NCI-H446 (cell line): ENCODE results near the gene GPLD1.
"Not testable (repeated sequence)": the region's sequence is repeated elsewhere in the genome, so short reads cannot be mapped to it uniquely, and the experiment has no call there.

Source experiments
- DNase-seq, 2 experiments: peaks; one replicate each; lab custom pipeline; 2025; lab: John Stamatoyannopoulos, UW

The GPLD1 gene

DNA sequence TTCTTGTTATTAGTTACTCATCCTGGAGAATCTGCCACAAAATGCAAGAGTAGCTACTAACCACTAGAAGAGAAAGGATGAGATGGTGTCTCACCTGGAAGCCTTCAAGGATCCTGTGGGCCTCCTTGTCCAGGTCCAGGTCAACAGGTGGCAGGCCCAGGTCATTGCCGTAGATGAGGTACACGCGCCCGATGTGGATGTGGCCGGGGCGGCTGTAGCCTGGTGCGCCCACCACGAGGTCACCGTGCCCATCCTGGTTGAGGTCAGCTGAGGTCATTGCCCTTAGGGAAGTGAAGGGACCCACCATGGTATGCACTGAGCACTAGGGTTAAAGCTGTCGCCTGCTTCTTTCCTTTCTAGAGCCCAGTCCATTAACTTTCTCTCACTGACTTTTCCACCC lies 35.5 kb downstream of the GPLD1 start:
- no peak for DNase-seq

GRCh38 chr6:24451581-24452388 lies 37.6 kb downstream of the GPLD1 start:
- DNase-seq, result no peak

DNA sequence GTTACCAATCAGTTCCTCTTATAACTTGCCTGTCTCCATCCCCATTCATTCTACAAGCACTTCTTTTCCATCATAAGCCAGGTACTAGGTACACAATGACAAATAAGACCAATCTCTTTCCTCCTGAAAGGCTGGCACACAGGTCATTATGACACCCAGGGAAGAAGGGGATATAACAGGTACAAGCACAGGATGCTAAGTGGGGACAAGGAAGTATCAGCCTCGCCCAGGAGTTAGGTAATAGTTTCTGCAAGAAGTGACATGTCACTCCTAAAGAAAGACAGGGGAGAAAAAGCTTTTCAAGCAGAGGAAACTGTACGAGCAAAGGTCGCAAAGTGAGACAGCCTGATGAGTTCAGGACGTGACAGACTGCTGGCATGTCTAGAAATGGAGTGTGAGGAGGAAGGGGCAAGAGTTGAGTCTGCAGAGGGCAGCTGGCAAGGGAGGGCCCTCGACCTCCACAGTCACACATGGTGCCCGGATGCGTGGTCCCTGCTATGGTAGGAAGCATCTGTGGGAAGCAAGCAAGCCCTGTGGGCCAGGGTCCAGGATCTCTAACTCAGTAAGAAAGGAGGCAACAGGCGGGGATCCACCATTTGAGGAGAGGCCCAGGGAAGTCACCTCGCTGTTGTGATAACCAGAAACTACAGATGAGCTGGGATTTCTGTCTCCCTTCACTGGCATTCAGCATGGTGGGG lies 40.4 kb downstream of the GPLD1 start:
- DNase-seq, result no peak

DNA sequence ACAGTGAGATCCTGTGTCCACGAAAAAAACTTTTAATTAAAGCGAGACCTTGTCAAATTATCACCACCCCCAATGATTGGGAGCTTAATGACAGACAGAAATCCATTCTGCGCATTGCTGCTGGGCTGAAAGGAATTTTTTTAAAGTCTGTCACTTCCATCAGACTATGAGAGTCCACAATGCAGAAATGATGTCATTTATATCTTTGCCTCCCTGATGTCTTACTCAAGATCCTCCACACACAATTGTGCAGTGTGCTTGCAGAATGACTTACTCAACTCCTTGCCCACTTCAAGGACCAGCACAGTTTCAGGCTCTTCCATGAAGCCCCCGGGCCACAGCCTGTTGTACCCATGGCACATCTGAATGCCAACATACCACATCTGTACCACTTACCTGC lies 41.0 kb downstream of the GPLD1 start:
- DNase-seq, result no peak

GRCh38 chr6:24446670-24447069 lies 42.7 kb downstream of the GPLD1 start:
- no peak for DNase-seq

DNA sequence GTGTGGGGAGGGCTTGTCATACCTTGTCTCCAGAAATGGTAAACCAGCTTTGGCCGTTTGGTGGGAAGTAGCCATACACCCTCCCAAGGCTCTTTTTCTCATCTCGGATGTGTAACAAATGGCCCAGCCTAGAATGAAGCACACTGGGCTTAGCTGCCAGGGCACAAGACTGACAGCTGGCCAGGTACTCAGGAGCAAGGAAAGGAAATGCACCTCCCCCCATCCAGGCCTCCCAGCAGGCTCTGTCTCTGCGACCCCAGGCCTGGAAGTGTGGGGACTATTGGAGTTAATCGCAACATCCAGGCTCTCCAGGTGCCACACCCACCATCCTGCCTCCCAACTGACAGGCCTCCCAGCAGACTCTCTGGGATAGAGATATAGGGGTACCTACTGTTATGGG lies 43.7 kb downstream of the GPLD1 start:
- no peak for DNase-seq

DNA sequence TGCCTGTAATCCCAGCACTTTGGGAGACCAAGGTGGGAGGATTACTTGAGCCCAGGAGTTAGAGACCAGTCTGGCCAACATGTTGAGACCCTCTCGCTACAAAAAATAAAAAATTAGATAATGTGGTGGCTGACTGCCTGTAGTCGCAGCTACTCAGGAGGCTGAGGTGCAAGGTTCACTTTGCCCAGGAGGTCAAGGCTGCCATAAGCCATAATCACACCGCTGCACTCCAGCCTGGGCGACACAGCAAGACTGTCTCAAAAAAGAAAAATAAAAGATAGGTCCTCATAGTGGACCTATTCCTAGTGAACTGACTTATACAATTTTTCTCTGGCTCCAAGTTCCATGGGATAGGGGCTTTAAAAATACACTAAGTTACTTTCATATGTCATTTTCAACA lies 44.8 kb downstream of the GPLD1 start:
- DNase-seq, result no peak

GRCh38 chr6:24441599-24441904 lies 47.8 kb downstream of the GPLD1 start:
- no peak for DNase-seq

DNA sequence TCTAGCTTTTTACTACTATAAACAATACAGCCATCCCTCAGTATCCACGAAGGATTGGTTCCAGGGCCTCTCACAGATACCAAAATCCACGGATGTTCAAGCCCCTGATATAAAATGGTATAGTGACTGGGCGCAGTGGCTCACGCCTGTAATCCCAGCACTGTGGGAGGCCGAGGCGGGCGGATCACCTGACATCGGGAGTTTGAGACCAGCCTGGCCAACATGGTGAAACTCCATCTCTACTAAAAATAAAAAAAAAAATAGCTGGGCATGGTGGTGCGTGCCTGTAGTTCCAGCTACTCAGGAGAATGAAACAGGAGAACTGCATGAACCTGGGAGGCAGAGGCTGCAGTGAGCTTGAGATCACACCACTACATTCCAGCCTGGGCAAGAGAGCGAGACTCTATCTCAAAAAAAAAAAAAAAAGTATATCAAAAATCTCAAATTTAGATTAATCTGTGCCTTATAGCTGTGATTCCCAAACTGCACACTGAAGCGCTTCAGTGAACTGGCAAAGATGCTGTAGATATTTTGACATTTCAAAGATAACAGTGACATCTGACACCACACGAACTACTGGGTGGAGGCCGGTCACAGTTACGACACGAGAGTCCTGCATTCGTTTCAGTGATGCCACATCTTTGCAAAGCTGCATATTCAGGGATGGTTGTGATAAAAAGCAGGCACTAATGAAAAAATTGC lies 48.3 kb downstream of the GPLD1 start:
- DNase-seq, result no peak

DNA sequence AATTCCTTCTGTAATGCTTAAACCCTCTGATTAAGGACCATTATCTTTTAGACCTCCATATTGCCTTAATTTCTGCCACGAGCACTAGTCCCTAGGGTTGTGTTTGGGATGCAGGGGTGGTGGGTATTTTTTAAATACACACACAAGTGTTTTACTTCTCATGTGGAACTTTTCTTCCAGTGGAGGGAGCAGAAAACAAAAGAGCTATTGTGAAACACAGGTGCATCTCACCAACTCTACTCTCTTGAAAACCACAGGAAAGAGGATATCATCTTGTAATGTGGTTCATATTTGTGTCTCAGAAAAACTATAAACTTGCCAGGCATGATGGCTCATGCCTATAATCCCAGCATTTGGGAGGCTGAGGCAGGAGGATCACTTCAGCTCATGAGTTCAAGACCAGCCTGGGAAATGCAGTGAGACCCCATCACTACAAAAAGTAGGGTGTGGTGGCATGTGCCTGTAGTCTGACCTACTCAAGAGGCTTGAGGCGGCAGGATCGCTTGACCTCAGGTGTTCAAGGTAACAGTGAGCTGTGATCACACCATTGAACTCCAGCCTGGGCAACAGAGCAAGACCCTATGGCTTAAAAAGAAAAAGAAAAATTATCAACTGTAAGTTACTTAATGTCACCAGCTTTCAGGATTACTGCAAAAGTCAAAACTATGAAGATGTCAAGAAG lies 49.4 kb downstream of the GPLD1 start:
- DNase-seq, result no peak

- no peak for DNase-seq
These were observed 52.4 kb downstream of the GPLD1 start for GRCh38 chr6:24436979-24437378.

DNA sequence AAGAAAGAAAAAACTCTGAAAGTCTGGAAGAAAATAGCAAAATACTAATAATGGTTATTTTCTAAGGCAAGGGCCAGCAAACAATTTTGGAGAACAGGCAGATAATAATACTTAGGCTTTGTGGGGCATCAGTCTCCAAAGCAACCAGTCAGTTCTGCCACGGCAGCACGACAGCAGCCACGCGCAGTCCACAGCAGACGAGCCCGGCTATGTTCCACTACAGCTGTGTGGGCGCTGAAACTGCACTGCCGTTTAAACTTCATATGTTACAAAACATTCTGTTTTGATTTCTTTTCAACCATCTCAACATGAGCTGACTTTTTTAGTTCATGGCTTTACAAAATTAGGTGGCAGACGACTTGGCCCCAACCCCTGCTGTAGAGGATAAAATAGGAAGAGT lies 56.8 kb downstream of the GPLD1 start:
- DNase-seq, result no peak

DNA sequence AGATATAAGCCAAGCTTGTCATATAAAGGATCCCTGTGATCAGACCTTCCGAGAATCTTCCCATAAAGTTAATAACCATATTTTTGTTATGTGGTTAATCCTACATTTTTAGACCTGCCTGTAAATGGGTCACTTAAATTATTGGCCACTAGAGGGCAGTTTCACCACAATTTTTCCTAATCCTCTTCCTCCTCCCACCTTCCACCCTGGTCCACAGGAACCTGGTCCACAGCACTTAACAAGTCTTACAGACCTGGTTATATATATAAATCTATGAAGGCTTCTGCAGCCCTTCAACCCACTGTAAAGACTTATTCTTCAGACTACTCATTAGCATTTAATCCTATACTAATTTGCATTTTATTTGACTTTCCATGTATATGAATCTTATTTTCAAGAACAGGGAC lies 58.3 kb downstream of the GPLD1 start:
- peak; percentile 11 to 32 for DNase-seq

DNA sequence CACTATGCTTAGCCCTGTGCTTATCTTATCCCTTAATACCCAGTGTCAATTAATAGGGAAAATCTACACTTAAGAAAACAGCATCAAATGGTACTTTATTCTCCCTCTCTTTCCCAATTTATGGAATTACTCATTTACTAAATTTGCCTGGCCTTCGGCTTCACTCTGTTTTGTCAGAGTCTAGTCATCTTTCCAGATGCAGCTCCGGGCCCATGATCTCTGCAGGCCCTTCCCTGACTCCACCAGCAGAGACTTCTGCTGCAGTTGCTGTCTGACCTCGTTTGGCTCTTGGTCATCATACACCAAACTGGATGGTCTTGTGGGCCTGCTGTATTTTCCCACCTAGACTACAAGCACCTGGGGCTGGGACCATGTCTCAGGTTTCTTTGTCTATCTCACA lies 59.3 kb downstream of the GPLD1 start:
- no peak for DNase-seq

DNA sequence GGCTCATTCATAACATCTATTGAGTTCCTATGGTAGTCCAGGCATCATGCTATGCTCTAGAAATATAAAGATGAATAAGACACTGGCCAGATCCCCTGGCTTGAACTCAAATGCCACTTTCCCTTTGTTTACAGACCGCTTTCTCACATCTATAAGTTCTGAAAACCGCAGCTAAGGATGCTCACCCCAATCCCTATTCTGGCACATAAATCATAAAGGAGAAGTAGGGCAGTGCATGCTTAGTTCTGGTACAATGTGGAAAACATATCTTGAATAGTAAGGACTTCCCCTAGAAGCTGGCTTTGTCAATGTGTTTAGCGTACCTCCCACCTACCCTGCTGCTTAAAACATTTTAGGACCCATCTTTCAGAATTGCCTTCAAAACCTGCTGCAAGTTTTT lies 60.2 kb downstream of the GPLD1 start:
- DNase-seq, result no peak

- DNase-seq, result no peak
These were observed 60.8 kb downstream of the GPLD1 start for GRCh38 chr6:24428615-24429014.

GRCh38 chr6:24426729-24427446 lies 62.5 kb downstream of the GPLD1 start:
- DNase-seq, result no peak

DNA sequence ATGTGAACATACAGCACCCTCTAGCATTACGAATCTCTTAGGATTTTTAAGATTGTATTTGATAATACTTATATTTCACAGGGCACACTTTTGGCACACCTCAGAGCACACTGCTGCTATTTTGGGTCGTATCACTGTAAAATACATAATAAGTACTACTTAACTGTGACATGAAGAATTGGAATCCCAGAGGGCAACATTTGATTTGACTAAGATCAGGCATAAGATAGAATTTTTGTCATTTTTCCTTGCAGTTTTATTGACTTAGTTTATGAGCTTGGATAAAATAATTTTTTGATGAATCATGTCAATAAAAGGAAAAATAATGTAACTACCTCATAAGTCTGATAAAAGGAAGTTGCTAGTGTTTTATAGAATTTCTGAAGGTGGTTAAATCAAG lies 64.3 kb downstream of the GPLD1 start:
- DNase-seq, result no peak

DNA sequence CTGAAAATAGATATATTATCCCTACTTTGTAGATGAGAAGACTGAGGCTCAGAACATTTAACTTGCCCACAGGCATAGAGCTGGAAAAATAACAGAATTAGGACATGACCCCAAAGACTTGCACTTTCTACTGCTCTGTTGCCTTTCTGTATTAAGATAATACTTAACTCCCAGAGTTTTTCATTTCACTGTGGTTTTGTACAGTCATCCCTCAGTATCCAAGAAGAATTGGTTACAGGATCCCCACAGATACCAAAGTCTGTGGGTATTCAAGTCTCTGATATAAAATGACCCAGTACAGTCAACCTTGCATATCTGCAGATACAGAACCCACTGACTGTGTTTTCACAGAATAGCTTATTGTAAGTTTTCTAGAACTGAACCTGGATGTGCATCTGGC lies 69.9 kb downstream of the GPLD1 start:
- no peak for DNase-seq

DNA sequence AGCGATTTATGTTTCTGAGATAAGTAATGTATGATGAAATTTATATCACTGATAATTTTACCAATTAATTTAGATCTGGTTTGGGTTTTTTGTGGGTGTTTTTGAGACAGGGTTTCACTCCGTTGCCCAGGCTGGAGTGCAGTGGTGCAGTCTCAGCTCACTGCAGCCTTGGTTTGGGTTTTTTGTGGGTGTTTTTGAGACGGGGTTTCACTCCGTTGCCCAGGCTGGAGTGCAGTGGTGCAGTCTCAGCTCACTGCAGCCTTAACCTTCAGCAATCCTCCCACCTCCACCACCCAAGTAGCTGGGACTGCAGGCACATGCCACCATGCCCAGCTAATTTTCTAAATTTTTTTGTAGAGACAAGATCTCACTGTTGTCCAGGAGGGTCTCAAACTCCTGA lies 73.6 kb downstream of the GPLD1 start:
- DNase-seq, result no peak

GRCh38 chr6:24414531-24414930 lies 74.8 kb downstream of the GPLD1 start:
- DNase-seq, result not testable (repeated sequence)

- DNase-seq, result no peak
These were observed 77.1 kb downstream of the GPLD1 start for GRCh38 chr6:24412294-24412693.
